Hematopoietic multipotent progenitor cell (in vitro differentiated cells): ENCODE data around the gene ELP4. TPM values are rescaled to one million over a fixed set of nuclear protein-coding genes. Genes with fewer than 3 reads are reported as not detected.

Experiments used
- DNase-seq, 3 donors: peaks; one replicate each; pipeline ENCODE4 v3.0.0-alpha.2; 2011 to 2015; ENCODE audit warnings: low read depth in 2 of 3, low spot score in 2 of 3
- total RNA-seq: library from RNA; depleted of rRNA; stranded (reverse); fragments of >200 nt; gene quantifications from one replicate; pipeline ENCODE4 v1.2.3, GENCODE V29; 2012

The ELP4 gene
- total RNA-seq, 1 donor = 19.9 TPM

DNA sequence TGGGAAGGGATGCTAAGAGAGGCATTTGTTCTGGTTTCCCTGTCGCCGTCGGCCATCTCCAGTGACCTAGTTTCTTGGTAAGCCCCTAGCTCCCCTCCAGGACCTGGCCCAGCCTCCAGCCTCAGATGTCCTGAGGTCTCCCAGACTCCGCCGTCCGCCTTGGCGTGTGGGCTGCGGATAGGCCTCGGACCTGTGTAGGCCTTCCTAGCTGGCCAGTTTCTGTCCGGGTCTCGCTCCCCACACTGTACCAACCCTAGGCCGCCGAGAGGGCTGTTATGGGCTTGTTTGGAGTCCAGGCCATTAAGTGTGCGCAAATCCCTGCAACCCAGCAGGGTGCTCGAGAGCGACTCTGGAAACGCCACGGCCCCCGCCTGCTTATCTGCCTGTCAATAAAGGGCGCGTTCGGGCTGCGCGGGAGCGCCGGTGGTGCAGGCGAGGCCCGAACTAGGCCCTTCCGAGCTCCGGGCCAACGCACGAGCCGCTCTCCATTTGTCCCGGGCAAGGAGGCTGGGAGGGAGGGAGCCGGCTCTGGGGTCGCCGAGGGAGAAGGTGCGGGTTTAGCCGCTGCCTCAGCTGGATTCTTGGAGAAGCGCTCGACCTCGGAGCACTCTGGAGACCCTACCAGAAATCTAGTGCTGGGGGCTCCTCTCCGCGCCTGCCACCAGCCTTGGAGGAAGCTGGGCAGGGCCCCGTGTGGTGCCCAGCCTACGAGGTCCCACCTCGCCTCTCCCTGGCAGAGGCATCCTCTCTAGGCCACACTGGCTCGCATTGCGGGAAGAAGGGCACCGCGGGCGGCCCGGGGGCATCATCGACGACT is 310.3 kb downstream of the ELP4 start:
- no peak for DNase-seq

DNA sequence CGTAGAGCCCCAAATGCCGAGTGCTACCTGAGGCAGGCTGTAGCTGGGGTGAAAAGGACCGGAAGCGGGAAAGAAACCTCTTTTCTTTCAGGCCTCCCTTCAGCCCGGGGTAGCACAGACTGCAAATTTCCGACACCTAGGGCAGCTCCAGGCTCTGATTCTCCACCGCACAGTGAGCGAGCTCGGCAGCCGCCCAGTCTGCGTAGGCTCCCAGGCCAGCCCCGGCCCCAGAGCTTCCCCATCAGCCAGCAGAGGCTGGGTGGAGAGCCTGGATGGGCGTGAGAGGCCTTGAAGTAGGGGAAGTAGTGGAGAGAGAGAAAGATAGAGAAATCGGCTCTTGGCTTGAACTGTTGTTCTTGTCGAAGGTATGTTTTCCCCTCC is 310.9 kb downstream of the ELP4 start:
- DNase-seq = no peak

DNA sequence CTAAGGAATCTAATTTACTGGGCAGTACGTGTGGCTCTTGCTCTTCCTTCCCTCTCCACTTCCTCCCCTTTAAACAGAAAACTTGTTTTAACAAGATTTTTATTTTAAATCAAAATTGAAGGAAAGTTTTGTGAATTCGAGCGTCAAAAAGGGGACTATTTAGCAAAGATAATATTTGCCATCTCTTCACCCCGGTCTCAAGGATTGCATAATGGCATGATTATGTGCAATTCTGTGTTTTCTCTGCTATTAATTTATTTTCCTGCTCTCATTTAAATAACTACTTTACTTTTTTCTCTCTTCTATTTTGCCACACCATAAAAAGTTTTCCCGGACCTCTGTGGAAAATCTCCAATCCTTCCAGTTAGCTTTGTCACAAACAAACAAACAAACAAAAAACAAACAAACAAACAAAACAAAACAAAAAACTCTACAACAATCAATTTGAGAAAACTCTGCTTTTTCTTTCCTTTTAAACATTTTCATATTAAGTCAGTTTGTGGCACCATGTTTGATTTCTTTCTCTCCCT is 311.7 kb downstream of the ELP4 start:
- DNase-seq = no peak

- DNase-seq = peak in 2 of 3 donors; percentile 3 to 5
These were observed 312.2 kb downstream of the ELP4 start for GRCh38 chr11:31821766-31822165.

GRCh38 chr11:31822175-31822926 is 312.8 kb downstream of the ELP4 start:
- peak in 1 of 3 donors; percentile 8 for DNase-seq

- DNase-seq = no peak
These were observed 313.5 kb downstream of the ELP4 start for GRCh38 chr11:31822927-31823643.

- DNase-seq = peak in 1 of 3 donors; percentile 9
These were observed 314.2 kb downstream of the ELP4 start for GRCh38 chr11:31823644-31824331.

GRCh38 chr11:31824332-31824878 is 314.8 kb downstream of the ELP4 start:
- DNase-seq = peak in 2 of 3 donors; percentile 6 to 28

DNA sequence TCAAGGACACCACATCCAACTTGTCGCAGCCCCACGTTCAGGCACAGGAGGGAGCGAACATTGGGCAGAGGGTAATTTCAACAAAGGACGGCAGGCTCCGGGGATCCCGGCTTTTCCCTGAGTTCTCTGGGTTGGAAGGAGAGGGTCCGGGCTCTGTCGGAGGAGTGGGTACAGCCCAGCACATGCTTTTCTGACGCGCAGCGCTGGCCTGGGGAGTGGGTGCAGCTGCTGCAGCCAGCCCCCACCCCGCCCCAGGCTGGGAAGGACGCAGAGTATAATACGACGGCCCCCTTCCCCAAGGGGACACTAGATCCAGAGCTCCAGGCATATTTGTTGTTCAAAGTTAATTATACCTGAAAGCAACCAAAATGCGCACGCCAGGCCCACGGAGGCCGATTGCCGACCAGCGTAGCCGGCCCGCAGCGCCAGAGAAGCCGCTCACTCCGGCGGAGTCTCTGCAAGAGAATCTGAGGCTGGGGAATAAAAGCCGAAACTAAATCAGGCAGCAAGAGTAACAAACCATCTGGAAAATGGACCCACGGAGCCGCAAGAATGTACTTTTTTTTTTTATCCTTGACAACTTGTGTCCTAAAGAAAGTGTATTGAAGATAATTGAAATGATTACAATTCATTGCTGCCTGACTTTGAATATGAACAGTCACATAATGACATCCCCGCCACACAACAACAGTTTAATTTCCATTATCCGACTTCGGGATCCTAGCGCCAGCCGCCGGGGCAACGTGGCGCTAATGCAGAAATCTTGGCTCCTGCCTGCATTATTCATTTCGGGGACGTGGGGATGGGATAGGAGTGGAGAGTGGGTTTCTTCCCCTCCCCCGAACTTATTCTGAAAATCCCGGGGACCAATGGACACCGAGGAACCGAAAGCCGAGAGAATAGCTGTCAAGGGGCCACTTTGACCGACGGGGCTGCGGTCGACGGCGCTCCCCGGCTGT is 315.6 kb downstream of the ELP4 start:
- peak in 2 of 3 donors; percentile 15 to 26 for DNase-seq

DNA sequence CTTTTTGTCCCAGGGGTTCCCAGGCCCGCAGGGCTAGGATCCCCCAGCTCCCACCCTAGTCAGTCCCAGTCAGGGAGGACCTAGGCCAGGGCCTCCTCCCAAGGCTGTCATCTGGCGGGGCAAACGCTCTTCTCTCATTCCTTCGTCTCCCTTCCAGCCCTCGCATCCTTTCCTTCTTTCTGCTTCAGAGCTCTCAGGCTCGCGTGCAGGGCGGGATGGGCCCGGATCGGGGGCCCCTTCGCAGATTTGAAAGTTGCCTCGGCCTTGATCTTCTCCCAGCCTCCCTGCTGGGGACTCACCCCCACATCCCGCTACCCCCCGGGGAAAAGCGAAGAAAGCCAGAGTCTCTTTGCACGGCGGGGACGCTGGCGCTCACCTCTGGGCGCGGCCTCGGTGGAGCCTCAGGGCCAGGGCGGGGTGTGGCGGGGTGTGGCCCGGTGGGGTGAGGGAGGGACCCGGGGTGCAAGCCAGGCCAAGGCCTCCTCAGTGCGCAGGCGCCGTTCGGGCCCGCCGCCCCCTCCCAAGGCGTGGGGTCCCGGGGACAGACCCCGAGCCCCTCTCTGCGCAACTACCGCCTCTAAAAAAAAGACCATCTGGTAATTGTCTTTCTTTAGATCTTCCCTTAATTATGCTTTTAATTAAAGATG is 316.4 kb downstream of the ELP4 start:
- DNase-seq = peak in 1 of 3 donors; percentile 11

GRCh38 chr11:31826536-31827438 is 317.2 kb downstream of the ELP4 start:
- peak in 2 of 3 donors; percentile 8 to 35 for DNase-seq

DNA sequence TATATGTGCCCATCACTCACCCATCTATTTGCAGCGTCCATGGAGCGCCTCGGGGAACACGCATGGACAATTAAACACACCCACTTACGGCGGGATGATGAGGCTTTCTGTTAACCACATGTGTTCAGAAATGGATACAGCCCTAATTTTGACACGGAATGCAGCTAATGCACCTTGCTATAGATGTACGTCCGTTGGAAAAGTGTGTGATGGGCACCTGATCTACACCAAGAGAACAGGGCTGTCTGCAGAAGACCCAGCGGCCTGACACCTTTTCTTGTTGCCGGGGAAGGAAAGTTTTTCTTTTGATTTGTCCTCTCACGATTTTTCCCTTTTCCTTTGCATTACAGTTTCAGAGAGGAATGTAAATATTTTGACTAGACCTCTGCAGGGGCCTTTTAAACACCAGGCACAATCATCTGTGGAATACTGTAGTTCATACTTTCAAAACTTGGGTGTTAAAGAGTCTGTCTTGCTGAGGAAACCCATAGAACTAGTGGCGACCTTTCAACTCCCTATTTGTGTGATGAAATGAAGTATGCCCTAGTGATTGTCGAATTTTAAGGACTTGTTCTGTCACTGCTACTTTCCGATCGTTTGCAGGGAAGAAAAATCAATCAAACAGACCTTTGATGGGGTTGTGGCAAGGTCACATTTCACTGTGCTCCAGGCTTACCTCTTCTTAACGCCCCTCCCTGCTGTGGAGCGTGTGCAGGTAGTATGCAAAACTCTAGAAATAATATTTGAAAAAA is 318.1 kb downstream of the ELP4 start:
- DNase-seq = peak in 2 of 3 donors; percentile 16 to 27

DNA sequence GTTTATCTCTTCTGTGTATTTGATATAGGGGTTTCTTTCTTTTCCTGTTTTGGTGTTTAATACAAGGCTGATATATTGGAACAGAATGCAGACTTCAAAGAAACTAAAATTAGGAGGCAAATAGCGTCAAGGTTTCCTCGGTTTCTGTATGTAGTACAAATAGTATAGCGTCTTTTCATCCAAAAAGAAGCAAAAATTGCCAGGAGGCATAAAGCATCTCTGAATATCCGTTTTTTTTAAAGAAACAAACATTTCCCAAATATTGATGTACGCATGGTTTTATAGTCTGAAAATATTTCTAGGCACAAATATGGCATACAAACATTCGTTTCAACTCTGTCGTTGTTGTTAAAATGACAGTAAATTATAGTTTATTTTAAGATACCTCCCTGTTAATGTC is 318.6 kb downstream of the ELP4 start:
- no peak for DNase-seq

GRCh38 chr11:31830406-31830805 is 320.8 kb downstream of the ELP4 start:
- DNase-seq = no peak

DNA sequence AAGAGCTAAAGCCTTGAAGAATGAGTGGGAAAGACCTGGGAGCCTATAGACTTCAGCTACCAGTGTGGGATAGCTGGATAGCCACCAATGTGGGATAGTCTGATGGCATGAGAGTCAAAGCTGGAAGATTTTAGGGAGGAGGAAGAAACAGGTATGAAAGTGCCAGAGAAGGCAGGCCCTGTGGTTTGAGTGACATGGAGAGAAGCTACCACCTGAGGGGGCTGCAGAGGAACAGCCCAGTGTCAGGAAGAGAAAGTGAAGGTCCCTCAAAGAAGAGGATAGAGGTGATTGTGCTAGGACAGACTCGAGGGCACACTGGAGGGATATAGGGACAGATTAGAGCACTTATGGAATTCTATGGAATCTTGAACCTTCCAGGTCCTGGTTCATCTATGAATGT is 324.7 kb downstream of the ELP4 start:
- no peak for DNase-seq
